ENCODE measurements around the gene NINJ2.

Gene NINJ2

GRCh38 chr12:569803-570434, 93.3 kb downstream of the NINJ2 start:
- TF ChIP-seq MAX (IDR thresholded peaks at IDR 0.05): no peak; the same call in none of the 2 replicates
- TF ChIP-seq REST (IDR thresholded peaks at IDR 0.05; ENCODE audit: low read depth): no peak
- TF ChIP-seq NFIC (IDR thresholded peaks at IDR 0.05): peak; percentile 46; the same call in 1 of the 2 replicates
- peak; percentile 93 for TF ChIP-seq ZBTB7A (IDR thresholded peaks at IDR 0.05; ENCODE audit: low read depth)
- 0 out of 2 replicates have a peak, but pooled peaks have one; percentile 45 for TF ChIP-seq EGR1 (IDR thresholded peaks at IDR 0.05)
- peak; percentile 27; the same call in 1 of the 2 replicates for TF ChIP-seq TEAD4 (IDR thresholded peaks at IDR 0.05)
- no peak; the same call in 1 of the 2 replicates for TF ChIP-seq EP300 (IDR thresholded peaks at IDR 0.05; ENCODE audit: borderline replicate concordance)
- peak; percentile 45; the same call in 1 of the 2 replicates for TF ChIP-seq TAF1 (IDR thresholded peaks at IDR 0.05; ENCODE audit: low read depth)
- TF ChIP-seq YY1 (IDR thresholded peaks at IDR 0.05; ENCODE audit: low read depth): 0 out of 2 replicates have a peak, but pooled peaks have one; percentile 29
- TF ChIP-seq RAD21 (IDR thresholded peaks at IDR 0.05; ENCODE audit: low read depth): peak; percentile 95
- no peak for TF ChIP-seq USF1 (IDR thresholded peaks at IDR 0.05)
- no peak for TF ChIP-seq CEBPB (IDR thresholded peaks at IDR 0.05)
- no peak for TF ChIP-seq FOXM1 (IDR thresholded peaks at IDR 0.05; ENCODE audit: borderline replicate concordance, low read depth)
- no peak for TF ChIP-seq CREB1 (IDR thresholded peaks at IDR 0.05; ENCODE audit: low read depth)
- no peak; the same call in 1 of the 2 replicates for TF ChIP-seq TCF12 (IDR thresholded peaks at IDR 0.05; ENCODE audit: low read depth)

GRCh38 chr12:569091-569676, 94.1 kb downstream of the NINJ2 start:
- TF ChIP-seq CREB1 (IDR thresholded peaks at IDR 0.05; ENCODE audit: low read depth): no peak
- no peak for TF ChIP-seq MAX (IDR thresholded peaks at IDR 0.05)
- TF ChIP-seq NFIC (IDR thresholded peaks at IDR 0.05): no peak
- TF ChIP-seq CEBPB (IDR thresholded peaks at IDR 0.05): no peak
- no peak for TF ChIP-seq EGR1 (IDR thresholded peaks at IDR 0.05)
- TF ChIP-seq YY1 (IDR thresholded peaks at IDR 0.05; ENCODE audit: low read depth): no peak
- no peak for TF ChIP-seq REST (IDR thresholded peaks at IDR 0.05; ENCODE audit: low read depth)
- no peak for TF ChIP-seq ZBTB7A (IDR thresholded peaks at IDR 0.05; ENCODE audit: low read depth)
- no peak for TF ChIP-seq USF1 (IDR thresholded peaks at IDR 0.05)
- no peak for TF ChIP-seq TAF1 (IDR thresholded peaks at IDR 0.05; ENCODE audit: low read depth)

GRCh38 chr12:568486-568885, 94.8 kb downstream of the NINJ2 start:
- TF ChIP-seq EGR1 (IDR thresholded peaks at IDR 0.05): no peak
- TF ChIP-seq FOXM1 (IDR thresholded peaks at IDR 0.05; ENCODE audit: borderline replicate concordance, low read depth): no peak
- no peak for TF ChIP-seq TCF12 (IDR thresholded peaks at IDR 0.05; ENCODE audit: low read depth)
- TF ChIP-seq ZBTB7A (IDR thresholded peaks at IDR 0.05; ENCODE audit: low read depth): no peak
- no peak for TF ChIP-seq EP300 (IDR thresholded peaks at IDR 0.05; ENCODE audit: borderline replicate concordance)
- TF ChIP-seq CREB1 (IDR thresholded peaks at IDR 0.05; ENCODE audit: low read depth): no peak
- TF ChIP-seq REST (IDR thresholded peaks at IDR 0.05; ENCODE audit: low read depth): no peak

- TF ChIP-seq CEBPB (IDR thresholded peaks at IDR 0.05) (no peak), FOXM1 (IDR thresholded peaks at IDR 0.05; ENCODE audit: borderline replicate concordance, low read depth) (no peak), TCF12 (IDR thresholded peaks at IDR 0.05; ENCODE audit: low read depth) (no peak), CREB1 (IDR thresholded peaks at IDR 0.05; ENCODE audit: low read depth) (no peak), MAX (IDR thresholded peaks at IDR 0.05) (no peak), YY1 (IDR thresholded peaks at IDR 0.05; ENCODE audit: low read depth) (no peak), ZBTB7A (IDR thresholded peaks at IDR 0.05; ENCODE audit: low read depth) (no peak), EGR1 (IDR thresholded peaks at IDR 0.05) (no peak), TAF1 (IDR thresholded peaks at IDR 0.05; ENCODE audit: low read depth) (no peak), EP300 (IDR thresholded peaks at IDR 0.05; ENCODE audit: borderline replicate concordance) (no peak), TEAD4 (IDR thresholded peaks at IDR 0.05) (no peak), NFIC (IDR thresholded peaks at IDR 0.05) (no peak), RAD21 (IDR thresholded peaks at IDR 0.05; ENCODE audit: low read depth) (no peak), USF1 (IDR thresholded peaks at IDR 0.05) (no peak), REST (IDR thresholded peaks at IDR 0.05; ENCODE audit: low read depth) (no peak)
These were observed 97.6 kb downstream of the NINJ2 start for GRCh38 chr12:565589-566105.

All from Ishikawa (cell line).